ENCODE results near the gene LIPH.

The LIPH gene

DNA sequence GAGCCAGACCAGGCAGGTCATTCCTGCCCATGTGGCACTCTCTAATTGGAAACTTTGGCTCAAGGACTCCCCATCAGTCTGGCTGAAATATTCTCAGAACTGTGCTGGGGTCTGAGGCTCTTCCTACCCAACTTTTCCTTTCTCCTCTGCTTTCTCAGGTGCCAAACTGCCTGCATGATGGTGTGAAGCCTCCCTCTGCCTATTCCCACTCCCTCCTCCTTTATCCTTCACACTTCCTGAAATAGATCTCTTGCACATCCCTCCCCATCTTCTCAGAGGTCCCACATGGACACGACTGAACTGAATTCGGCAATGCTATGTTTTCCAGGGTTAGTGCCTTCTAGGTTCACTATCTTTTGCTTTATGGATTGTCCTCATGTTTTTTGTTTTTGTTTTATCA is 12.5 kb downstream of the LIPH start:
- no peak for DNase-seq (ENCODE audit: low spot score)

GRCh38 chr3:185537369-185537970 is 14.9 kb downstream of the LIPH start:
- DNase-seq (ENCODE audit: low spot score), result peak; percentile 16

GRCh38 chr3:185534511-185534910 is 17.9 kb downstream of the LIPH start:
- DNase-seq (ENCODE audit: low spot score), result no peak

GRCh38 chr3:185532901-185533300 is 19.5 kb downstream of the LIPH start:
- no peak for DNase-seq (ENCODE audit: low spot score)

DNA sequence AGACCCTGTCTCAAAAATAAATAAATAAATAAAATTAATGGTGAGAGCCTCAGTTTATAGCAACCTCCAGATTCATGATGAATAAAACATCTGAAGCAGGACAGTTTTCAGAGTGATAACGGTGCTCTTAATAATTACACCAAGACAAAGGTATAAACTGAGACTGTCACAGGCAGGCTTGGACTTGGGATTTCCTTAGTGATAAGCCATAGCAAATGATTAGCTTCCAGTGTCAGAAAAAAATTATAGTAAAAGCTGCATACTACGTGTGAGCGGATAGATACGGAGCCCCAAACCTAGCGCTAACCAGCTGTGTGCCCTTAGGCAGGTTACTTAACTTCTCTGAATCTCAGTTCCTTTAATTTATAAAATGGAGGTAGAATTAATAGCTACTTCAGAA is 21.5 kb downstream of the LIPH start:
- no peak for DNase-seq (ENCODE audit: low spot score)

GRCh38 chr3:185528532-185528931 is 23.9 kb downstream of the LIPH start:
- DNase-seq (ENCODE audit: low spot score), result no peak

- DNase-seq (ENCODE audit: low spot score), result no peak
Observed at GRCh38 chr3:185527364-185527763, 25.0 kb downstream of the LIPH start.

DNA sequence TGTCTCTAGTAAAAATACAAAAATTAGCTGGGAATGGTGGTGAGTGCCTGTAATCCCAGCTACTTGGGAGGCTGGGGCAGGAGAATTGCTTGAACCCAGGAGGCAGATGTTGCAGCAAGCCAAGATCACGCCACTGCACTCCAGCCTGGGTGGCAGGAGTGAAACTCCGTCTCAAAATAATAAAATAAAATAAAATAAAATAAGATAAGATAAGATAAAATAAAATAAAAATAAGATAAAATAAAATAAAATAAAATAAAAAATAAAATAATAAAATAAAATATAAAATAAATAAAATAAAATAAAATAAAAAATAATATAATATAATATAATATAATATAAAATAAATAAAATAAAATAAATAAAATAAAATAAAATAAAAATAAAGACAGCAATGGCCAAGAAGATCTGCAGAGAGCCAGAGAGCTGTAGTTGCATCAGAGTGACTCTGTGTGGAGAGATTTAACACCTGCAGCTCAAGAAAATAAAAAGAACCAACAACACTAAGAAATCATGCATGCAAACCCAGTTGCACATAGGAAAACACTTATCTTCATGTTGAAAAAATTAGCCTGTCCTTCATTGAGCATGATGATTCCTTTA is 25.9 kb downstream of the LIPH start:
- DNase-seq (ENCODE audit: low spot score), result no peak

- no peak for DNase-seq (ENCODE audit: low spot score)
Observed at GRCh38 chr3:185521349-185522138, 30.8 kb downstream of the LIPH start.

DNA sequence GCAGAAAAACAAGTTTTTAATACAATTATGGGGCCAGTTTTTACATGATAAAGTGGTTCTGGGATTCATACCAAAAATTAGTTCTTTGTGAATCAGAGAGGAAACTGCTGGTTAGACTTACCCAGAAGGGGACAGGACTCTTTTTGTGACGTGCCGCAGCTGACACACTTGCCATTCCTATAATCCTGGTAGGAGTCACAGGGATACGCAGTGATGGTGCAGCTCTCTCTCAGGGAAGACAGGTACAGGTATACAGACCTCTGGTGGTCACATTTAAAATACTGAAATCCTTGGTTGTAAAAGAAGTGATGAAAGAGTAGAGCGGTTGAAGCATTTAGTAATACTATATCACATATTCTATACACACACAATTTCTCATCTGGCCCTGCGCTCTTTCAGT is 33.4 kb downstream of the LIPH start:
- DNase-seq (ENCODE audit: low spot score), result no peak

- no peak for DNase-seq (ENCODE audit: low spot score)
Observed at GRCh38 chr3:185517387-185518130, 34.8 kb downstream of the LIPH start.

DNA sequence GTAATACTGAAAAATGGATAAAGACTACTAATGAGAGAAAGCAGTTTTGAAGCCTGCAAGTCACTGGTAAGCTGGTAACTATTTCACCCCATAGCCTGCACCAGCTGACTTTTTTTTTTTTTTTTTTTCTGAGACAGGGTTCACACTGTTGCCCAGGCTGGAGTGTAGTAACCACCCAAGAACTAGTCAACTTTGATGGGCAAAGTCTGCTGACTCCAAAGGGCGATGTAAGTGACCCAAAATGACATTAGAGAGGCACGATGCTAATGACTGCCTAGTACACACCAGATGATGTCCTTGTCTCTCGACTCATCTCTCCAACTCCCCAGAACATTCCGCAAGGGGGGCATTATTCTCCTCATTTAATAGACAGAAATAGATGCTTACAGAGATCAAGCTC is 40.7 kb downstream of the LIPH start:
- no peak for DNase-seq (ENCODE audit: low spot score)

- DNase-seq (ENCODE audit: low spot score), result no peak
Observed at GRCh38 chr3:185508335-185508991, 43.9 kb downstream of the LIPH start.

- DNase-seq (ENCODE audit: low spot score), result no peak
Observed at GRCh38 chr3:185507883-185508282, 44.5 kb downstream of the LIPH start.

DNA sequence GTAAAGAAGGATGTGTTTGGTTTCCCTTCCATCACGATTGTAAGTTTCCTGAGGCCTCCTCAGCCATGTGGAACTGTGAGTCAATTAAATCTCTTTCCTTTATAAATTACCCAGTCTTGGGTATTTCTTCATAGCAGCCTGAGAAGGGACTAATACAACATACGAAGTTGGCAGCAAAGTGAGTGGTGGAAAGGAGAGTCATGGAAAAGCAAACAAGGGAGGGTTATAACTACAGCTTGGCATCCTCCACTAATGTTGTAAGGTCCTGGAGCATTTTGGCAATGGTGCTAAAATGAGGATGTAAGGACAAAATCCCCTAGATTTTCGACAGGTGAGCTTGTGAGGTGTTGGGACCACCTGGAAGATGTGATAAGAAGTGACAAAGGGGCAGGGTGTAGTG is 47.8 kb downstream of the LIPH start:
- DNase-seq (ENCODE audit: low spot score), result no peak

- no peak for DNase-seq (ENCODE audit: low spot score)
Observed at GRCh38 chr3:185503521-185503920, 48.9 kb downstream of the LIPH start.

DNA sequence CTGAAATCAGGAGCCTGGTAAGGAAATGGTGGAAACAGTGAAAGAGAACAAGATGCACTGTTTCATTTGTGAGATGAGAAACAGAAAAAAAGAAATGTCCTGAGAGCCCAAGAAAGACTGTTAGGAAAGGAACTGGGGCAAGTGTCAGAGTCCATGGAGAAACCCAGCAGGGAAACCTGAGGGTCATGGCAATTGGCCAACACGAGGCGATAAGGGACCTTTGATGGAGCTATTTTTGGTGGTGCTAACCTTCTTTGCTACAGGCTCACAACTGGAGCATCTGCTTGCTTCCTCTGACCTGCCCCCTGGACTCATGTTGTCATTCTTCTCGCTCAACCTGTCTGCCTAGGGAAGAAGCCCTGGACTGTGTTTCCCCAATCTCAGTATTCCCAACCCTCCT is 49.4 kb downstream of the LIPH start:
- no peak for DNase-seq (ENCODE audit: low spot score)

DNA sequence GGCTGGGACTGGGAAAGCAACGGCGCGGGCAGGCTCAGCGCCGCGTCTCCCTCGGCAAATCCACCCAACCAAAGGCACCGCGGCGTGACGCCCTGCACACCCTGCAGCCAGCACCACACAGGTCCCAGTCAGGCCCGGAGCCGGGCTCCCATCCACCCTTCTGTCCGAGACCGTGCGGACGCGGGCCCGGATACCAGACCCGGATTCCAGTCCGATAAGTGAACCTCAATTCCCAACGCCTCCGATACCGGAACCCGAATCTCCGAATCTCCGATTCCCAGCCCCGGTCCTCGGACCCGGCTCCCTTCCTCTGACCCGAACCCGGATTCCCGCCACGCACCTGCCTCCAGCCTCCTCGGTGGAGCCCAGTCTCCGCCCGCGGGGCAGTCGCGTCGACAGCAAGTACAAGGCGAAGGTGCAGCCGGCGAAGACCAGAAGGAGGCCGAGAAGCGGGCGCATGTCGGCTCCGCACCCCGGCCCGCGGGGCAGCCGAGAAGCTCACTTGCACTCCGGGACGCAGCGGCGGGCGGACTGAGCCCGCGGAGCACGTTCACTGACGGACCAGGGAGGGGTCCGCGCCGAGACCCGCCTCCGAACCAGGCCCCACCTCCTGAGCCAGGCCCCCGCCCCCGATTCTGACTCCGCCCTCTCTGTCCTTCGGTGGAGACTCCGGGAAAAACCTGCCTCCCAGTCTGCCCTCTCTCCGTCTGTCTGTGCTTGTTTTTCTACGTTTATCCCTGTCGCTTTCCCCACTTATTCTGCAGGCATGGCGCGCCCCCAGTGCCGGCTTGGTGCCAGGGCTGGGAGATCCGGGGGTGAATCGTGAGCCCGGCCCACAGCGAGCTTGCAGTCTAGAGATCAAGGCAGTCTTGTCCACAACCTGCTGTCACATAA is 53.6 kb downstream of the LIPH start, which contains the start of gene TMEM41A:
TSS of gene TMEM41A (minus strand) at position 533 of the 894 bp plus-strand sequence. CDS start at position 459, 74 bp downstream.
- peak; percentile 89 for DNase-seq (ENCODE audit: low spot score)

DNA sequence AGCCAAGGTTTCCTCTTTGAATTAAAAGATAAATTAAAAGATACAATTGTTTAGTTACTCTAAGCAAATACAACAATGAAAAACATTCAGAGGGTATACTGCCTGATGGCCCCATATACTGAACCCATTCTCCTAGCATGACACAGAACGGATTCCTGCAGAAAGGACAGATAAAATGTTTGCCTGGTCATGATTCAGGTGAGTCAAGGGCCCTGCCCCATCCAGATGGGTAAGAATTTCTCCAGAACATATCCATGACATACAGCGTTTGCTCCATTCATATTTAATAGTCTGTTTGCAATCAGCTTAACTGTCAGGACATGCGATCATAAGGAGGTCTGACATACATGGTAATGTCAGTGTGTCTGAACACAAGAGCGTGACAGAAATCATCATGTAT is 62.1 kb downstream of the LIPH start:
- DNase-seq (ENCODE audit: low spot score), result no peak

- no peak for DNase-seq (ENCODE audit: low spot score)
Observed at GRCh38 chr3:185489462-185489861, 62.9 kb downstream of the LIPH start.

DNA sequence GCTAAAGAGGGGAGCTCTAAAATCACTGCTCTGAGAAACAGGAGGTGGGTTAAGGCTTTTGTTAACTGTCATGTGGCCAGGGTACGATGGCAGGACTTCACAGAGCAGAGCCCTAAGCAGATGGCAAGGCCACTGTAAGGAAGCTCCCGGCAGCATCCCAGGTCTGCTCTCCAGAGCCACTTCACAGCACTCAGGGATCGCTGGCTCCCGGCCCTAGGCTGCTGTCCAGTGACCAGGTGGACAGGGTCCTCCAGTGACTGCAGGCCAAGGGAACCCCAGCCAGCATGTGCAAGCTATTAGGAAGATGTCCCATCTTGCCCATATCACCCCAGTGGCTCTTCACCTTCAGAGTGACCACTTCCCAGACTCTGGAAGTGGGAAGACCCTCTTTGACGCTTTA is 63.9 kb downstream of the LIPH start:
- no peak for DNase-seq (ENCODE audit: low spot score)
